ENCODE results near the gene GLS.
"Not testable (repeated sequence)": the region's sequence is repeated elsewhere in the genome, so short reads cannot be mapped to it uniquely, and the experiment has no call there.

The GLS gene

GRCh38 chr2:190856985-190857384 is 23.6 kb upstream of the GLS start:
- no peak for FAIRE-seq

GRCh38 chr2:190858817-190859216 is 21.8 kb upstream of the GLS start:
- no peak for FAIRE-seq

- FAIRE-seq: no peak
Observed at GRCh38 chr2:190859347-190860297, 21.0 kb upstream of the GLS start.

GRCh38 chr2:190860985-190861680 is 19.5 kb upstream of the GLS start:
- FAIRE-seq: no peak

- not testable (repeated sequence) for FAIRE-seq
Observed at GRCh38 chr2:190862128-190862527, 18.5 kb upstream of the GLS start.

DNA sequence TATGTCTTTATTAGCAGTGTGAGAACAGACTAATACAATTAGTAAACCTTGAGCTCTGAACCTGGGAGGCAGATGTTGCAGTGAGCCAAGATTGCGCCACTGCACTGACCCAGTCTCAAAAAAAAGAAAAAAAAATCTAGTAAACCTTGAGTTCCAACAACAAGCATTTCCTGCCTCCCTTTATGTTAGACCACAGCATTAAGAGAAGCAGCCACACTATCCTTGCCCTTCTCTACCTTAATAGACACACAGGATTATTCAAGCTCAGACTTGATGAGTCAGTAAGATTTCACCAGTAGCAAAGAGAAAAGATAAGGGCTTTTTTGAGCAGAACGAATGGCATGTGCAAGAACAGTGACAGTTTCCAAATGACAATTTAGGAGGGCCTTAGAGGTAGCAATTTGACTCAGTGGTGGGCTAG is 18.0 kb upstream of the GLS start:
- FAIRE-seq: no peak

DNA sequence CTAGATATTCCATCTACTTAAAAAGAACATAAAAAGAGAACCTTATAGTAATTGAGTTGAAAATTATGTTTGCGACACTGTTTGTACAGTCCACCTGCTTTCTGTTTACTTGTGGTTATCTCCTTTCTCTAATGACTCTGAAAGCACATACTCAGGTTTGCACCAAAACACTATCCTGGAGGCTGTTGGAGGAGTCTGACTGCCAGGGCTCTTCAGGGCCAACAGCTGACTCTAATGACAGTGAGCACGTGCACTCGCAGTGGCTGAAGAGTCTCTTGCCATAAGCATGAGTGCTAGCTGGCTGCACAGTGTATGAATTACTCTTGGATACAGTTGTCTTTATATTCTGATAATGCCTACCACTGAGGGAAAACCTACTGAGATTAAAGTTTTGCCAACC is 16.7 kb upstream of the GLS start:
- peak; percentile 87 for FAIRE-seq

DNA sequence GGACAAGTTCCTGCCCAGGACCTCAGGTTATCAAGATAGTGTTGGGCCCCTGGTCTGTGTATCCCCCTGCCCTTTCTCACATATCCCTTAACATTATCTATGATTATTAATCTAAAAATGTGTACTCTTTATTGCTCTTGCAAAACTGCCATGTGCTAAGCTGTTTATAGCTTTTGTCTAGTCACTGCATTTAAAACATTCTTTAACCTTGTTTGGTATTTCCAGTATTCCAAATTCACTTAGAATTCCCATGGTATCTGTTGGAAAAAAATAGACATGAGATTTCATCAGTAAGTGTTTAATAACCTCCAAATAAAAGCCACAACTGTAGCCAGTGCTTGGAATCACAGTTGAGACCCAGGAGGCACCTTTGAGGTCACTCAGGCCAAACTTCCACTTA is 16.2 kb upstream of the GLS start:
- no peak for FAIRE-seq

GRCh38 chr2:190867212-190867611 is 13.4 kb upstream of the GLS start:
- FAIRE-seq: no peak

DNA sequence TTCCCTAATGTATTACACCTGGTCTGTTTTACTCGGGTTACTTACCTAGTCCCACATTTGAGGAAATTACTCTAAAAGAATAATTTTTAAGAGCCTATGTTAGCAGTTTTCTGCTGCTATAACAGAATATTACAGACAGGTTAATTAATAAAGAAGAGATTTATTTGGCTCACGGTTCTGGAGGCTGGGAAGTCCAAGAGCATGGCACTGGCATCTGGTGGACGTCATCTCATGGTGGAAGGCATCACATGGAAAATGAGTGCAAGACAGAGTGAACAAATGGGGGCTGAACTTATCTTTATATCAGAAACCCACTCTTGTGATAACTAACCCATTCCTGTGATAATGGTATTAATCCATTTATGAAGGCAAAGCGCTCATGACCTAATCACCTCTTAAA is 12.8 kb upstream of the GLS start:
- no peak for FAIRE-seq

- no peak for FAIRE-seq
Observed at GRCh38 chr2:190869721-190870120, 10.9 kb upstream of the GLS start.

DNA sequence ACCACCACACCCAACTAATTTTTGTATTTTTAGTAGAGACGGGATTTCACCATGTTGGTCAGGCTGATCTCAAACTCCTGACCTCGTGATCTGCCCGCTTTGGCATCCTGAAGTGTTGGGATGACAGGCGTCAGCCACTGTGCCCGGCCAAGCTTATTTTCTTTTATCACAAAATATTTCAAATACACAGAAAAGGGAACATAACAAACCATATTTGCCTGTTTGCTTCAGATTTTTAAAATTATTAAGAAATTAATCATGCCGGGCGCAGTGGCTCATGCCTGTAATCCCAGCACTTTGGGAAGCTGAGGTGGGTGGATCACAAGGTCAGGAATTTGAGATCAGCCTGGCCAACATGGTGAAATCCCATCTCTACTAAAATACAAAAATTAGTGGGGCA is 7.2 kb upstream of the GLS start:
- FAIRE-seq: not testable (repeated sequence)

DNA sequence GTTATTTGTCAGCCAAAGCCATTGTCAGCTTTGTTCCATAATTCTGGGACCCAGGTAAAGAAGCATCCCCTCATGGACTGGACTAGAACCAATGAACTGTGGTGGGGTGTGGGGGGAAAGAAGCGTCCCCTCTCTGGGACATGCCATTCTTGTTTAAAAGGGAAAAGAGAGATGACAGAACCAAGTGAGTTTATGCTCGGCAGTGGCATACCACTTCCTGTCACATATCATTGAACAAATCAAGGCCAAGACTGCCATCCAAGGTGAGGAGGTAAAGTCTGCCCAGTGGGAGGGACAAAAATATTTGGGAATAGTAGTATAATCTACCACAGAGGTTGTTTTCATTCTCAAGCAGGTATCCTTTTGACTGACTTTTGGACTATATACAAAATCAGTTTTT is 4.7 kb upstream of the GLS start:
- no peak for FAIRE-seq

- peak; percentile 9 for FAIRE-seq
Observed at GRCh38 chr2:190876631-190877030, 4.0 kb upstream of the GLS start.

- FAIRE-seq: no peak
Observed at GRCh38 chr2:190877436-190877835, 3.2 kb upstream of the GLS start.

DNA sequence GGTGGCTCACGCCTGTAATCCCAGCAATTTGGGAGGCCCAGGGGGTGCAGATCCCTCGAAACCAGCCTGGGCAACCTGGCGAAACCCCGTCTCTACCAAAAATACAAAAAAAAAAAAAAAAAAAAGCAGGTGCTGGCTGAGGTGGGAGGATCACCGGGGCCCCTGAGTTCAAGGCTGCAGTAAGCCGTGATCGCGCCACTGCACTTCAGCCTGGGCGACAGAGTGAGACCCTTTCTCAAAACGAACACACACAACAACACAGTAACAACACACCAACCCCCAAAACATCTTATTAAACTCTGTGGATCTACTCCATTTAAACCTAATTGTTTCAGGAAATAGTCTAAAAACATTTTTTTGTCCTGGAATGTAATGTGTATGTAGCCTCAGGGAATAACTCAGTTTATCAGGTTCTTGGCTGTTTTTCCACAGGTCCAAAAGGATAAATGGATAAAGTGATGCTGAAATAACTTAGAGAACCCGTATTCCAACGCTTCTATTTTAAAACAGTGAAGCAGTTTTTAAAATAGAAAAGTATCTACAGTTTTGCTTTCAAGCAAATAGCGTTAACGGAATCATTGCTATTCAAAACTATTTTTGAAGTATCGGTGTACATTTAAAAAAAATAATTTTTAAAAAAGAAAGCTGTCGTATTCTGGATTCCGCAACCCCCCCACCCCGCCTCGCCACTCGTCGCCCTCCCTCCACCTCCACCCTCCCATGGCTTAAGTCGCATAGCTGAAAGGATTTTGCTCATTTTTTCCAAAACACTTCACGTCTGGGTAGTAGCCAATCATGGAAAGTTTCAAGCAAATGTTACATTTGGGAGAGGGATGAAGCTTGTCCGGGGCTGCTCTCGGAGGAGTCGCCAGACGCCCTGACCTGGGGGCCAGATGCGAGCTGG is 895 bp upstream of the GLS start:
- no peak for FAIRE-seq

- no peak for FAIRE-seq
Observed at GRCh38 chr2:190881084-190881597, 520 bp downstream of the GLS start.

DNA sequence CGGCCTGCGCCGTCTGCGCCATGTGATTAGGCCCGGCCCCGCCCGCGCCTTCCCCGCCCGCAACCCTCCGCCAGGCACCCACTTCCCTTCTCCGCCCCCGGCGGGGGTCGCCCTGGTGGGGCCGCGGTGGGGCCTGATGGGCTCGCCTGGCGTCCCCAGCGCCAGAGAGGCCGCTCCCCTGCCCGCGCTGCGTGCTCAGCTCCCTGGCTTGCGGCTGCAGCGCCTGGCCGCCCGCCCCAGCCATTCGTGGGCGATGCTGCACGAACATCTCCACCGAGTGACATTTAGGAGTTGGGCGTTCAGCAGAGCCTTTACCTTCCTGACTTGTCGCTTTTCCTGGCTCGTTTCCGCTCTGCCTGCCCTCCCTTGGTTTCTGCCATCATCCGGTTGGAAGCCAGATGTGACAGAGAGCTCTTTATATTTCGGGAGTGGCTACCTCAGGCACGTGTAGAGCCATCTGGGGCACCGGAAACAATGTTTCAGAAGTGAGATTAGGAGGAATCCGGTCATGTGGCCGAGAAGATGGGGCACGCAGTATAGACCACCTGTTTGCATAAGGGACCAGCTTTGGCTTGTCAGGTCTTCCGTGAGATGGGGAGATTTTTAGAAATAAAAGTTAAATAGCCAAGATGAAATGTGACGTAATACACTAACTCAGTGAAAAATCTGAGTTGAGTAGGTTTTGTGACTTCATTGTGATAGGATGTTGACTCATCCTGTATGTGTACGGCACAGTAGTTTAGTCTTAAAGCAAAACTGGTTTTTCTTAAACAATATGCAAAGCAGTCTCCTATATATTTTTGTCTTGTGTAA is 1.2 kb downstream of the GLS start:
- FAIRE-seq: peak; percentile 24

GRCh38 chr2:190882411-190882766 is 1.8 kb downstream of the GLS start:
- no peak for FAIRE-seq

DNA sequence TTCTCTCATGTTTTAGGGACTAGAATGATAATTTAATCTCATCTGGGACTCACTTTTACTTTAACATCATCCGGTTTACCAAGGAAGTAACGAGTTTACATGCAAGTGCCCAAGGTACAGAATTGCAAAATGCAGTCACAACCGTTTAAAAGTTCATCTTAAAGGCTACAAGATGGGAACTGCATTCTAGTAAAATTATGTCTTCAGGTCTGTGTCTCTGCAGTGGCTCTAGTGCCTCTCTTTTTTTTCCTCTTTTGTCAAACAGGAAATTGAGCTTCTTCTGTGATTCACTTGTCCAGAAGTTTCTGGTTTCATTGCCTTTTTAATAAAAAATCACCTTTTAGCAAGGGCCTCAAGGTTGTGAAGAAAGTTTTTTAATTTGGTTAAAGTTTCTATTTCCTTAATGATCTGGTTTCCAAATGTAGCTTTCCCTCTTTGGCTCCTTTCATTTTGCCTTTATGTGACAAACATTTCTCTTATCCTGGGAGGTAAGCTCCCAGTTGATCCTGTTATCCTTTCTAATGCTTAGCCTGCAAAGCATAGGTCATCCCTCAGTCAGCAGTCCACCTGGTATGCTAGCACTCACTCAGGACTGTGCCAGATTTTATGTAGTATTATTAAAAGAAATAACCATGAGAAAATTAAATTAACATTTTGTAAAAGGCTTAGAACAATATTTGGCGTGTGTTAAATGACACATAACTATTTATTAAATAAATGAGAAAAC is 2.4 kb downstream of the GLS start:
- peak; percentile 78 for FAIRE-seq

- not testable (repeated sequence) for FAIRE-seq
Observed at GRCh38 chr2:190885844-190886243, 5.2 kb downstream of the GLS start.

Data from islet of Langerhans (tissue), 1 donor.